HepG2 (cell line): Measurements from ENCODE around the gene ST8SIA3. TPM values are rescaled to one million over a fixed set of nuclear protein-coding genes. Genes with fewer than 3 reads are reported as not detected.

Source experiments
- BCLAF1 ChIP-seq: fragments of 450-650 bp; IDR thresholded peaks from 2 replicates; pipeline ENCODE4 v1.6.1; 2017; ENCODE audit warnings: mild to moderate bottlenecking
- HCFC1 ChIP-seq: fragments of 150-350 bp; IDR thresholded peaks from 2 replicates; pipeline ENCODE4 v1.6.1; 2014; ENCODE audit warnings: low read depth, low read length
- LCORL ChIP-seq, 2 experiments: fragments of 450-650 bp in 1 of 2; sonication (generic) in 1 of 2; formaldehyde crosslinking in 1 of 2; IDR thresholded peaks; 2 replicates each; pipeline versions ENCODE4 v1.5.0 to v1.6.1; 2017 to 2020; ENCODE audit warnings: antibody characterized with exemption in 1 of 2, missing genetic modification reagents in 1 of 2
- MEF2D ChIP-seq: sonication (generic); formaldehyde crosslinking; IDR thresholded peaks from 2 replicates; pipeline ENCODE4 v1.5.1; 2020; ENCODE audit warnings: mild to moderate bottlenecking, missing genetic modification reagents
- MYNN ChIP-seq: sonication (generic); formaldehyde crosslinking; IDR thresholded peaks from 2 replicates; pipeline ENCODE4 v1.4.0; 2020; ENCODE audit warnings: mild to moderate bottlenecking, low read depth, missing genetic modification reagents
- NRL ChIP-seq: sonication (generic); formaldehyde crosslinking; IDR thresholded peaks from 2 replicates; pipeline ENCODE4 v1.5.0; 2020; ENCODE audit warnings: missing genetic modification reagents, mild to moderate bottlenecking, moderate library complexity, borderline replicate concordance
- POGK ChIP-seq: sonication (generic); formaldehyde crosslinking; conservative IDR thresholded peaks from 2 replicates; pipeline ENCODE4 v1.8.0; 2022; ENCODE audit warnings: mild to moderate bottlenecking, moderate library complexity, missing genetic modification reagents
- POLR2AphosphoS5 ChIP-seq: IDR thresholded peaks from 2 replicates; pipeline ENCODE4 v1.6.1; 2012; ENCODE audit warnings: low read depth, low read length
- REPIN1 ChIP-seq: sonication (generic); formaldehyde crosslinking; IDR thresholded peaks from 2 replicates; pipeline ENCODE4 v1.8.0; 2022; ENCODE audit warnings: missing genetic modification reagents, low read depth, mild to moderate bottlenecking, borderline replicate concordance
- TBP ChIP-seq: sonication (generic); formaldehyde crosslinking; IDR thresholded peaks from 2 replicates; pipeline ENCODE4 v1.5.0; 2020; ENCODE audit warnings: missing genetic modification reagents
- ZBTB14 ChIP-seq: sonication (generic); formaldehyde crosslinking; IDR thresholded peaks from 2 replicates; pipeline ENCODE4 v1.4.0; 2020; ENCODE audit warnings: missing genetic modification reagents
- ZFP37 ChIP-seq: sonication (generic); formaldehyde crosslinking; IDR thresholded peaks from 2 replicates; pipeline ENCODE4 v1.4.0; 2020; ENCODE audit warnings: missing genetic modification reagents, borderline replicate concordance
- ZMYM2 ChIP-seq: sonication (generic); formaldehyde crosslinking; IDR thresholded peaks from 2 replicates; pipeline ENCODE4 v1.8.0; 2022; ENCODE audit warnings: mild to moderate bottlenecking, missing genetic modification reagents
- ZNF564 ChIP-seq: sonication (generic); formaldehyde crosslinking; IDR thresholded peaks from 2 replicates; pipeline ENCODE4 v1.8.1; 2023; ENCODE audit warnings: mild to moderate bottlenecking, missing genetic modification reagents
- ZNF574 ChIP-seq: sonication (generic); formaldehyde crosslinking; IDR thresholded peaks from 2 replicates; pipeline ENCODE4 v1.4.0; 2020; ENCODE audit warnings: missing genetic modification reagents
- ZNF841 ChIP-seq: sonication (generic); formaldehyde crosslinking; IDR thresholded peaks from 2 replicates; pipeline ENCODE4 v1.8.1; 2023; ENCODE audit warnings: missing genetic modification reagents, borderline replicate concordance
- ZSCAN25 ChIP-seq: sonication (generic); formaldehyde crosslinking; IDR thresholded peaks from 2 replicates; pipeline ENCODE4 v1.8.0; 2022; ENCODE audit warnings: mild to moderate bottlenecking, missing genetic modification reagents
- ZUFSP ChIP-seq: sonication (generic); formaldehyde crosslinking; IDR thresholded peaks from 2 replicates; pipeline ENCODE4 v1.9.0; 2021; ENCODE audit warnings: missing genetic modification reagents, mild to moderate bottlenecking, borderline replicate concordance
- polyA plus RNA-seq, 8 experiments: library from polyadenylated mRNA; depleted of rRNA in 3 of 8; stranded (reverse) in 7 of 8; unstranded in 1 of 8; fragments of >200 nt; fragmentation: Illumina TruSeq in 4 of 8; extraction: Trizol in 4 of 8; gene quantifications; 2 replicates each; pipeline versions ENCODE4 v1.2.1 to v1.2.3, GENCODE V29; 2011 to 2016; ENCODE audit warnings: low read depth in 4 of 8, missing spikeins in 1 of 8, mixed read lengths in 1 of 8; ENCODE audit not compliant: insufficient read depth in 1 of 8
- total RNA-seq, 5 experiments: library from RNA; depleted of rRNA; stranded (reverse); fragments of >200 nt; fragmentation: Illumina TruSeq; extraction: Trizol; gene quantifications; 2 replicates each; pipeline ENCODE4 v1.2.3, GENCODE V29; 2016; ENCODE audit warnings: low read depth in 1 of 5

The ST8SIA3 gene
- total and polyA plus RNA-seq, 2 of the 13 experiments (the other 11 are each of a cell fraction or from before 2014, with no cell fraction given): not detected

GRCh38 chr18:57353940-57354461 is 1.6 kb downstream of the ST8SIA3 start (continued):
- TF ChIP-seq ZNF574 (CRISPR knock-in tag): peak; percentile 47
- peak; percentile 75 for TF ChIP-seq NRL (CRISPR knock-in tag)
- peak; percentile 79; the same call in 1 of the 2 replicates for TF ChIP-seq ZFP37
- 0 out of 2 replicates have a peak, but pooled peaks have one; percentile 53 for TF ChIP-seq ZNF564 (CRISPR knock-in tag)
- no peak for TF ChIP-seq HCFC1
- no peak for TF ChIP-seq ZMYM2 (CRISPR knock-in tag)
- peak; percentile 72; the same call in 1 of the 2 replicates for TF ChIP-seq ZNF841 (CRISPR knock-in tag)
- TF ChIP-seq REPIN1 (CRISPR knock-in tag): no peak
- no peak for TF ChIP-seq POLR2AphosphoS5
- no peak for TF ChIP-seq BCLAF1
- 0 out of 2 replicates have a peak, but pooled peaks have one; percentile 42 for TF ChIP-seq MEF2D (CRISPR knock-in tag)
- no peak for TF ChIP-seq LCORL (IDR thresholded peaks at IDR 0.05)
- no peak for TF ChIP-seq LCORL (CRISPR knock-in tag; IDR thresholded peaks at IDR 0.05)
- 0 out of 2 replicates have a peak, but pooled peaks have one; percentile 52 for TF ChIP-seq ZSCAN25
- TF ChIP-seq MYNN: no peak
- TF ChIP-seq ZBTB14 (CRISPR knock-in tag): no peak
- 0 out of 2 replicates have a peak, but pooled peaks have one; percentile 58 for TF ChIP-seq POGK
- TF ChIP-seq ZUFSP (CRISPR knock-in tag): no peak
- no peak for TF ChIP-seq TBP (CRISPR knock-in tag)
